Activated CD8-positive, alpha-beta memory T cell treated with anti-CD3 and anti-CD28 coated beads for 36 hours (primary cell): ENCODE data around the gene OR2T35. TPM values are rescaled to one million over a fixed set of nuclear protein-coding genes. Genes with fewer than 3 reads are reported as not detected.

Source experiments
- CTCF ChIA-PET: fragments of 350-600 bp; sonication (Branson Sonifier 250); formaldehyde crosslinking; loops from one replicate; lab custom pipeline; 2021; ENCODE audit warnings: antibody characterized with exemption; lab: Charles Lee
- POLR2A ChIA-PET: fragments of 350-600 bp; sonication (Branson Sonifier 250); formaldehyde crosslinking; loops from one replicate; lab custom pipeline; 2021; ENCODE audit warnings: antibody characterized with exemption; lab: Charles Lee
- total RNA-seq, 2 experiments: library from RNA; stranded (reverse); gene quantifications; one replicate each; pipeline ENCODE4 v1.2.3, GENCODE V29; 2021

Gene OR2T35
- total RNA-seq, 2 experiments from 2014 or later = not detected

DNA sequence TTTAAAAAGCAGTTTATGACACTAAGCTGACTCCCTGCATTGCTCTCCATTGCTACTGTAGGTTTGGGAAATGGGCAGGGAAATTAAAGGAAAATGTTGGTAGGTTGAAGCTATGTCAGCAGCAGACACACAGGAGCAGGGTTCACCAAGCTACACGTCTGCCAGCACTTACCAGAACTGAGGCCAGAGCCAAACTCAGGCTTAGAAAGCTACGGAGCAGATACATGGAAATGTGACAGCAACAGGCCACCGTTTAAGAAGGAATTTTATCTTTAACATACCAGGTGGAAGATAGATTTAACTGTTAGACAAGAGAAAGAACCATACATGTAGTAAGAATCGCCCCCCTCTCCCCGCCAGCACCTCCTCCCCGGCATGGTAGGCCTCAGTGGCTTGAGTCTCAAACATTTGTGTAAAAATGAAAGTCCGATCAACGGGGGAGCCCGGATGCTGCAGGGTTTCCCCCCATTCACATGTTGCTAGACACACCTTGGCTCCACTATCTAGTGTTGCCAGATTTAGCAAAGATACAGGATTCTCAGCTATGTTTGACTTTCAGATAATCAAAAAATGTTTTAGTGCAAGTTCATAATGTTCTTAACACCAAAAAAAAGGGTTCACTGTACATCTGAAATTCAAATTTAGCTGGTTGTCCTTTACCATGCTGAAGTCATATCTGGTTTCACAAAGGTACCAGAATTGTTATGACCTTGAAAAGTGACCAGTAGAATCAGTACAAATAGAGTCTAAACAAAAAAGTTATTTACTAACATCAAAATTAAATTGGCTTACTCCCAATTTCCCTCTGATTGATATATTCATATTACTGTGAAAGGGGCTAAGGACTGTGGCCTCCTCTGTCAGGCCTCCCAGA, 16.9 kb downstream of the OR2T35 start:
- ChIA-PET CTCF (no interaction called here), POLR2A (no interaction called here)

DNA sequence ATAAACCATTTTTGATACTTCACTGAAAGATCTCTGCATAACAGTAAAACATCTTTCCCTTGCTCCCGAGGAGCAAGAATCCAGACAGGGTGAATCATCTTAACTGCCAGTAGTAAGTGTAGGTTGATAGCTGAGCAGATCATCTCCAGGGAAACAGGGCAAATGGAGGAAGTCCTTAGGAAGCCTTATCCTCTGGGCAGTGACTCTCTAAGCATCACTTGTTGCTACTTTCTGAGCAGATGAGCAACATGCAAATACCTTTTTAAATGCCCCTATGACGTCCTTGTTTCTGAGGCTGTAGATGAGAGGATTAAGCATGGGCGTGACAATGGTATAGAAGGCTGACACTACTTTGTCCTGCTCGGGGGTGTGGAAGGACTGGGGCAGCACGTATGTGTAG, 19.1 kb downstream of the OR2T35 start:
- POLR2A ChIA-PET = no interaction called here
- CTCF ChIA-PET = no interaction called here

DNA sequence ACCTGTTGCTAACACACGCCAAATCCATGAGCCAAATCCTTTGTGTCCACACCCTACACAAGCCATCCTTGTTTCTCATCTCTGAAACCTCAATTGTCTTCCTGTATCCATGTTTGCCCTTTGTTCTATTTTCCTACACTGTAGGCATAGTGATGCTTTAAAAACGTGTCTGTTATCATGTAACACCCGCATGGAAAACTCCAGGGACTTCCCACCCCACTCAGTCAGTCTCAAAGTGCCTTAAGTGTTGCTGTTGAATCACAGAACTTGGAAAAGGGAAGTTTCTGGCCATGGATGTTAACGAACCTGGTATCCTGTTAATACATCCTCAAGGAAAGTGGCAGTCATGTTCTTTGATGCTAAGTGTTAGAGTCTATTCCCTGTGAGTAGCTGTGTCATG, 19.9 kb downstream of the OR2T35 start:
- ChIA-PET POLR2A (no interaction called here), CTCF (no interaction called here)

DNA sequence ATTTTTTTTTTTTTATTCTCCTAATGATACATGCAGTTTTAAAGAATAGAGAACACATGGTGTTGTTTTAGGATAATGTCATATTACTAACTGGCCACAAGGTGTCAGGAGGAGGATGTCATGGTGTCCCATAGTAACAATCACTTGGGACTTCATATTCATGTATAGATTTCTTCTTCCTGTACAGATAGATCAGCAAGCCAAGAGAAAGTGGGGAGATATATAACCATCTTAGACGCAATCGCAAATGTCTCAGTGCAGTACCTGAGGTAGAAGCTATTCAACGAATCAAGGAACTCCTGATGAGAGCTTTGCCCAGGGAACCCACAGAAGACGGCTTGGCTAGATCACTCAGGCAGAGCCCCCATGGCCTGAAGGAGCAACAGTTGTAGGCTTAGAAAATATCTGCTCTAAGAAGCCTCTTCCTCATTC, 22.5 kb downstream of the OR2T35 start:
- ChIA-PET POLR2A (no interaction called here), CTCF (interaction anchor here (1.3 kb wide), 1 partner anchor 184 kb away, joined by 4 read pairs; no protein-coding TSS in a partner anchor)

DNA sequence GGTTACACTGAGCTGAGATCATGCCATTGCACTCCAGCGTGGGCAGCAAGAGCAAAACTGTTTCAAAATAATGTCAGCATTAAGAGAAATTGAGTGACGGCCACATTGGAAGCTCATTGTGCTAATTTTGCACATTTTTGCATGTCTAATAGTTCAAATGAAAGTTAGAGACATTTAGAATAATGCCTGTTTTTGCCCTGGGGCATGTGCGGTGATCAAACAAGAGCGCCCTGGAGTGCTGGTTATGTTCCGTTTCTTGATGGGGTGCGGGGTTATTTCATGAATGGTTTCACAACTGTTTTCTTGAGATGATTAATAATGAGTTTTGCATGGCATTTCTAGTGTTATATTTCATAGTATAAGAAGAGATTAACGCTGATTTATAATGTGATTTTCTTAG, 23.3 kb downstream of the OR2T35 start:
- ChIA-PET POLR2A (no interaction called here), CTCF (no interaction called here)

DNA sequence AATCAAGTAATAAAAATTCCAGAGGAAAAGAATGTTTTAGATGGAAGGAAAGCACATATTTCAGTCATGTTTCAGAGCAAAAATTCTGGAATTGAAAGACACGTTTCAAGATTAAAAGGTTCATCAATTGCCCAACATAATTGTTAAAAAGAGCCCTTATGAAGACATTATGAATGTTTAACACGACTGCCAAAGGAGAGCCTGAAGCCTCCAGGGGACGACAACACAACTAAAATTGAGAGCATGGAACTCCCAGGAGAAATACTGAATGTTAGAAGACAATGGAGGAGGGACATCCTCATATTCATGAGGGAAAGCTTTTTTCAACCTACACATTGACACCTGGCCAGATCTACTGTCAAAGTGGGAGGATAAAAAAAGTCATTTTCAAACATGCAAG, 26.2 kb downstream of the OR2T35 start:
- CTCF ChIA-PET = no interaction called here

DNA sequence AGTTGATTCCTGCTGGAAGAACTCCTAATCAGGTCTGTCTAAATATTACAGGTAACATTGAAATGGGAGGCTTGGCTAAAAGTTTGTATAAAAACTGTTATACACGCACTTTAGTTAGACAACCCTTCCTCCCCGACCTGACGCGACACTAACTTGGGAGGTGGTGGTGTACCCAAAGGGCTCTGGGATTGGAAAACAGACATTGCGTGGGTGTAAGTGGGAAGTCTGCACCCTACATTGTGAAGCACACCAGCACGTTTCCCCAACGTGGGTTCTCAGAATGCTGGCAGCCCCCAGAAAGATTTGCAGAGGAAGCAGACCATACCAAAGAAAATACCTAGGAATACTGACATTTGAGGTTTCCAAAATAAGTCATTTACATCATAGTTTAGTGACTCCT, 27.0 kb downstream of the OR2T35 start:
- CTCF ChIA-PET = no interaction called here
- POLR2A ChIA-PET = no interaction called here

More for the DNA sequence above, 26.2 kb downstream of the OR2T35 start:
- POLR2A ChIA-PET = no interaction called here

DNA sequence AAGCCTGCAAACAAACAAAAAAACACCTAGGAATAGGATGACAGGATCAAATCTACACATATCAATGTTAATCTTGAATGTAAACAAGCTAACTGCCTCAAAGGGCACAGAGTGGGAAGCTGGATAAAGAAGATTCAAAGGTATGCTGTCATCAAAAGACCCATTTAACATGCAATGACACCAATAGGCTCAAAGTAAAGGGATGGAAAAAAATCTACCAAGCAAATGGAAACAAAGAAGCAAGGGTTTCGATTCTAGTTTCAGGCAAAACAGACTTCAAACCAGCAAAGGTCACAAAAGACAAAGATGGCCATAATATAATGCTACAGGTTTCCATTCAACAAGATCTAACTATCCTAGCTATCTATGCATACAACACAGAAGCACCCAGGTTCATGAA, 31.3 kb downstream of the OR2T35 start:
- ChIA-PET POLR2A (no interaction called here), CTCF (no interaction called here)

DNA sequence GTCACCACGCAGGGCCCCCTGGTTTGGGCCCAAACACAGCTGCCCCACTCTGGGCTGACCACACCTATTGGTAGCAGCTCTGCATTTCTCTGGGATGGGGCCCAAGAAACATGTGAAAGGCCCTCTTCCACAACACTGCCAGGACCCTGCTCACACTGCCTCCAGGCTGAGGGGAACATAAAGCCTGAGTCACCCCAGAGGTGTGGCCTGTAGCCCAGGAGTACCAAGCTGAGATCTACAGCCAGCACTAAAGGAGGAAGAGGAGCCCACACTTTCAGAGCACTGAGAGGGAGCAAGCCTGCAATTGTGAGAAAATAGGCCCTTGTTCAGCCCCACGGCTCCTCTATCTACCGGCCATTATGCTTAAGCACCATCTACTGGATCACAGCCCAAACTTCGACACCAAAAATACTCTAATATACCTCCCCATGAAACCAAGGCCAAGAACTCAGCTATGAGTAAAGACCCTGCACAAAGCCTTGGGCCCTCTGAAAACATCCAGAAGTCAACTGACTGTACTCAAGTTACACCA, 33.1 kb downstream of the OR2T35 start:
- ChIA-PET CTCF (no interaction called here), POLR2A (no interaction called here)

DNA sequence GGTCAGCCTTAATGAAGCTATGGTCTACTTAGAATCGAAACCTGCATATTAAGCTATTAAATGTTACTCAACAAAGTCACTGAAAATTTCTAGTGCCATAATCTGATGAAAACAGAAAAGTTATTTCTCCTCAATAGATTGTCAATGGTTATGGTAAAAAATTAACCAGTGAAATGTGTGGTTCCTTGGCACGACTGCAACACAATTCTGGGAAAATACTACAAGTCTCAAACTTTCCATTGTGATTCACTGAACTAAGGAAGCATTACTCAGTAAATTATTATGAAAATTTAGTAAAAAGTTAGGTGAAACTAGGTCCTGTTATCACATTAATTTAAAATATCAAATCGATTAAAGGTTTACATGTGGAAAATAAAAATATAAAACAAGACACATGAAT, 34.8 kb downstream of the OR2T35 start:
- ChIA-PET POLR2A (no interaction called here), CTCF (no interaction called here)

DNA sequence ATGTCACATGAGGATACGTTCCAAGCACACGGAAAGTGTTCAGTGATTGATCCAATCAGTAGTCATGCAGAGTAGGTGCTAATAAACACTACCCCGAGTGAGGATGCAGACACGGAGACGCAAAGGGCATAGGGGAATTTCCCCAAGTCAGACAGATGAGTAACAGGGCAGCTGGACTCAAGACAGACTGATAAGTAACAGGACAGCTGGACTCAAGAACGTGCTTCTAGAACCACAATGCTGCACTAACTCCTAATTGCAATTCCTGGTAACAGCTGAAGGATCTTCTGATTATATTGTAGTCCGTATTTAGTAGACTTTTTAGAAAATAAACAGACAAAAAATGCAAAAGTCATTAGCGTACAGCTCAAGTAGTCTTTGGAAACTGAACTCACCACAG, 45.7 kb downstream of the OR2T35 start:
- ChIA-PET POLR2A (no interaction called here), CTCF (no interaction called here)

DNA sequence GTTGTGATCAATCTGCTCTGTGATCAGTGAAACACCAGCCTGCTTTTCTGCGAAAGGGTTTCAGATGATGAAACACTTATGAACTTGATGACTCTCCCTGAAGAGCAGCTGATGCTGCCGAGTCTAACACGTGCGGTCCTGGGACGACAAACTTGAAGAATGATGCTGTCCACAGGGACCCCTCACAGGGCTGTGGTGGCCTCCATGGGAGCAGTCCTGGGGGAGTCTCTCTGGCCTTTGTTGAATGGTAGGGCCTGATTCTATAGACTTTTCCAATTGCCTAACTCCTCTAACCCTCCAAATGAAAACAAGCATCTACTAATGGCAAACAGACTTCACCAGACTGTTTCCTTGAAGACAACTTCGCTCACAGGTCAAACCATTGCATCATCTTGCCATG, 47.5 kb downstream of the OR2T35 start, which contains the start of gene OR2T10:
Gene OR2T10, minus strand, starts transcription at position 112 of the 400 bp plus-strand sequence. CDS start 3,932 bp downstream, outside the sequence.
- POLR2A ChIA-PET = no interaction called here

DNA sequence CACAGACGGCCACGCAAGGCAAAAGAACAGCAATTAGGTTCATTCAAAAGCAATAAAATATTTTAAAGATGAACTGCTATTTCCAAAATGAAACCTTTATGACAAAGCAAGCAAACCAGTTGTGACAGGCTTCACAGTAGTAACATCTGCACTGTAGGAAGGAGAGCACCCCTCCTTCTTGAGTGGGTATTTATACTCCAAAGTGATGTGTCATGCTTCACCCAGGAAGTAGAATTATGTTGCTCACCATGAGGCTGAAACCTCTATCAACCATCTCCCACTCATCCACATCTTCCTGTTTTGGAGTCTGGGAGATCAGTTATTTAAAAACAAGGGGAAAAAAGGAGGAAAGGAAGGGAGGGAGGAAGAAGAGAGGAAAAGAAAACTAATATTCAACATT, 48.5 kb downstream of the OR2T35 start:
- ChIA-PET CTCF (no interaction called here), POLR2A (no interaction called here)

More for the DNA sequence above, 47.5 kb downstream of the OR2T35 start, which contains the start of gene OR2T10:
- CTCF ChIA-PET = no interaction called here

DNA sequence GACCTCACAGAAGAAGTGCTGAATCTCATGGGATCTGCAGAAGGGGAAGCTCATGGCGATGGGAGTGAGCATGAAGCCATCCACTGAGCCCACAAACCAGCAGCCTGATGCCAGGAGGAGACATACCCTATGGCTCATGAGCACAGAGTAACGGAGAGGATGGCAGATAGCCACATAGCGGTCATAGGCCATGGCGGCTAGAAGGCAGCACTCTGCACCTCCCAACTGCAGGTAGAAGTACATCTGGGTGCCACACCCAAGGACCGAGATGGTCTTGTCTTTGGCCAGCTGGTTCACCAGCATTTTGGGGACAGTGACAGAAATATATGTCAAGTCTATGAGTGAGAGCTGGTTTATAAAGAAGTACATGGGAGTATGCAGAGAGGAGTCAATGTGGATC, 51.9 kb downstream of the OR2T35 start:
- POLR2A ChIA-PET = no interaction called here
- CTCF ChIA-PET = no interaction called here

DNA sequence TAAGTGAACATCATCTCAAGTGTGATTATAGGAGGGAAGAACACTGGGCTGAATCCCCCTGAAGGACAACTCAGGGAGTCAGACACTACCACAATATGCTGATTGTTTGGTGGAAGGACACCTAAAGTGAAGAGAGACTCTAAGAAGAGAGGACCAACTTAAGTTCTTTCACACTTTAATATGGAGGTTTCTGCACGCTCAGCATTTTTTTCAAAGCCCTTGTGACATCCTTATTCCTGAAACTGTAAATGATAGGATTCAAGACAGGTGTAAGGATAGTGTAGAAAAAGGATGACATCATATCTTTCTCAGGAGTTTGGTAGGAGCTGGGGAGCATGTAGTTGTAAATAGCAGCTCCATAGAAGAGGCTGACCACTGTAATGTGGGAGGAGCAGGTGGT, 52.4 kb downstream of the OR2T35 start:
- ChIA-PET POLR2A (no interaction called here), CTCF (no interaction called here)

DNA sequence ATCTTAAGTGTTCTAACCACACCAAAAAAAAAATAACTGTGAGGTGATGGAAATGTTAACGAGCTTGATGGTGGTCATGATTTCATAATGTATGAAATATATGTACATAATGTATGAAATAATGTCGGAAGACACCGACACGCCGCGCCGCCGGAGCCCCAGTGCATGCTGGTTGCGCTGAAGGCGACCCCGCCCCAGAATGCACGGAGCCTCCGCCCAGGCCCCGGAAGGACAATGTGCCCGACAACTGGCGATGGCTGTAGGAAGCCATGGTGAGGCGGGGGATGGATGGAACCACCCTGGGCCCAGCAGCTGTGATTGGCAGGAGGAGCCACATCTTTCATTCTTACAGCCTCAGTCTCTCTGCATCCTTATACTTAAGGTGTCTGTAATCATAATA, 55.0 kb downstream of the OR2T35 start:
- ChIA-PET POLR2A (no interaction called here), CTCF (no interaction called here)

DNA sequence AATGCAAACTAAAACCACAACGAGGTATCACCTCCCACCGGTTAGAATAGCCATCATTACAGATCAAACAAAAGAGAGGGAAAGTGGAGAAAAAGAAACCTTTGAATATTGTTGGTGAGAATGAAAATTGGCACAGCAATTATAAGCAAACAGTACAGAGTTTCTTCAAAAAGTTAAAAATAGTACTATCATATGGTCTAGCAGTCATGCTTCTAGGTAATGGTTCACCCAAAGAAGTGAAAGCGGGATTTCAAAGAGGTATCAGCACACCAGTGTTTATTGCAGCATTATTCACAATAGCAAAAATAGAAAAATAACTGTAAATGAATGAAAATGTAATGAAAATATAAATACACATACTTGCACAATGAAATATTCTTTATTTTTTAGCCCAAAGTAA, 55.7 kb downstream of the OR2T35 start:
- CTCF ChIA-PET = no interaction called here

More for the DNA sequence above, 55.7 kb downstream of the OR2T35 start:
- POLR2A ChIA-PET = no interaction called here
